GM12872 (cell line): ENCODE measurements around the gene CAMK2A.

ENCODE experiments used
- TF ChIP-seq, protein P1 (sequence below): IDR thresholded peaks from 3 replicates; pipeline ENCODE4 v1.5.1; 2011; ENCODE audit warnings: low read depth, mild to moderate bottlenecking, low read length, moderate library complexity; ENCODE audit not compliant: insufficient read depth

The CAMK2A gene

DNA sequence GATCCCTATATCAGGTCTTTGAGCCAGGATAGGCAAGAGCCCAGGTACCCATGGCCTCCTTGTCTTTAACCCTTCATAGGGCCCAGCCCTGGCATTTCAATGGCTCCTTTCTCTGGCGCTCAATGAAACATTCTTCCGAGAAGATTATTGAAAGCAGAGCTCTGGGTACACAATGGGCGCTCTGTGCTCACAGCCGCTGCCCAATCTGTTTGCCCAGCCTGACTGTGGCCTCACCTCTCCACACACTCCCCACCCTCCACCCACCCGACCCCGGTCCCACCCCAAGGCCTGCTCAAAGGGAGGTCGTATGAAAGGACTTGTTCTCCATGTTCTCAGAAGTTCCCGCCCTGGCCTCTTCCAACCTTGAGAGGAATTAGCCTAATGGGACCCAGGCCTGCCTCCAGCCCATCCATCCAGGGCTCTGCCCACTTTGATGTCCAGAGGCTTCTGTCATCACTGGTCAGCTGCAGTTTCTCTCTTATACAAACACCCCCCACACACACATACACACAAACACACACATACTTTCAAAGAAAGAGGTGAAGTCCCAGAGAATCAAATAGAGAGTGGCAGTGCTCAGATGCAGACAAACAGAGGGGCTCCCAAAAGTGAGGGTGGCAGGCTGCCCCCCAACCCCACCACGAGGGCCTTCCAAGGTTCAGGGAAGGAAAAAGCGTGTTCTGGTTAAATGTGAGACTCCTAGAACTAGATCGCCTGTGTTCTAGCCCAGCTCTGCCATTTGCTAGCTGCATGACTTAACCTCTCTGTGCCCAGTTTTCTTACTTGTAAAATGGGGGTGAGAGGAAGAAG, 18.2 kb upstream of the CAMK2A start:
- TF ChIP-seq, protein P1, sequence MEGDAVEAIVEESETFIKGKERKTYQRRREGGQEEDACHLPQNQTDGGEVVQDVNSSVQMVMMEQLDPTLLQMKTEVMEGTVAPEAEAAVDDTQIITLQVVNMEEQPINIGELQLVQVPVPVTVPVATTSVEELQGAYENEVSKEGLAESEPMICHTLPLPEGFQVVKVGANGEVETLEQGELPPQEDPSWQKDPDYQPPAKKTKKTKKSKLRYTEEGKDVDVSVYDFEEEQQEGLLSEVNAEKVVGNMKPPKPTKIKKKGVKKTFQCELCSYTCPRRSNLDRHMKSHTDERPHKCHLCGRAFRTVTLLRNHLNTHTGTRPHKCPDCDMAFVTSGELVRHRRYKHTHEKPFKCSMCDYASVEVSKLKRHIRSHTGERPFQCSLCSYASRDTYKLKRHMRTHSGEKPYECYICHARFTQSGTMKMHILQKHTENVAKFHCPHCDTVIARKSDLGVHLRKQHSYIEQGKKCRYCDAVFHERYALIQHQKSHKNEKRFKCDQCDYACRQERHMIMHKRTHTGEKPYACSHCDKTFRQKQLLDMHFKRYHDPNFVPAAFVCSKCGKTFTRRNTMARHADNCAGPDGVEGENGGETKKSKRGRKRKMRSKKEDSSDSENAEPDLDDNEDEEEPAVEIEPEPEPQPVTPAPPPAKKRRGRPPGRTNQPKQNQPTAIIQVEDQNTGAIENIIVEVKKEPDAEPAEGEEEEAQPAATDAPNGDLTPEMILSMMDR: no peak

DNA sequence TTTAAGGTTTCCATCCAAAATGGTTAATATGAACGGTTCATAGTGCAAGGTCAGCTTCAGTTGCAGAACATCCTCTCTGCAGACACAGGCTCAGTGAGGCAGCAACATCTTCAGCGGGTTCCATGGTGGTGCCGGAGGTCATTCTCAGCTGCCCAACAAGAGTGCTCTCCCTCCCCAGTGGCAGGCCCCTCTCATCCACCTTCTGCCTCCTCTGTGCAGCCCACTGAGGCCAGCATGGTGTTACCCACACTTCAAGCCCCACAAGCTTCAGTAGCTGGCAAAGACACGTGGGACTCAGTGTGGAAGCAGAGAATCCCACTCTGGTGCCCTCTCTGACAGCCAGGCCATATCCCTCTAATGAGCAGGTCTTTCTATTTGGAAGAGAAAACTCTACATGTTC, 17.2 kb upstream of the CAMK2A start:
- TF ChIP-seq, protein P1: no peak

DNA sequence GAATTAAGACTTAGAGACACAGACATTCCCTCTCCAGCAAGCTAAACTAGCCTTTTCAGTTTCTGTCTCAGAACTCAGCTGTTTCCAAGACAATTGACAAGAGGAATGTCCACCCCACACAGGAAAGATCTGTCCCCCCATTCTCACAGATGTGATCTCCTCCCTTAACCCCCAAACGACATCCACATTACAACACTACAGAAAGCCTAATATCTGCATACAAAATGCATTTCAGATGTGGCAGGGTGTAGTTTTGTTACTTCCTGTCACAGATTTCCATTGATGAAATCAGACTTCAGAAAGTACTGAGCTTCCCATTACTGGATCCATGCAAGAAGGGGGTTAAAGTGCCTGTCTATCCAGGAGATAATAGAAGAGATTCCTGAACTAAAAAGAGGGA, 16.0 kb upstream of the CAMK2A start:
- TF ChIP-seq, protein P1: no peak

DNA sequence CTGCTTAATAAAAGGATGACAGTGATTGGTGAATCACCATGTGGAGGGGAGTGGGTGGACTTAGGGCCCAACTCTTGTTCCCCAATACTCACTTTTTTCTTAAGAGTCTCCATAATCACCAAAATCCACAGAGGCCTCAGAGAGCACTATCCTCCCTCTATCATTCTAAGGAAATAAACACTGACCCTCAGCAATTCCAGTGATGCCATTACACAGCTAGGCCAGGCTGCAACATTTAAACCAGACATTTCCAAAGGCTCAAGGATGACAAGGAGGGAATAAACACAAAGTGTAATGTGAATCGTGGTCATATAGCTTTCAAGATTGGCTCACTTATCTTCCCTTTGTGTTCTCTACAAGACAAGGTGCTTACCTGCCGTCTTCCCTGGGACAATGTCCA, 15.5 kb upstream of the CAMK2A start:
- TF ChIP-seq, protein P1: no peak

DNA sequence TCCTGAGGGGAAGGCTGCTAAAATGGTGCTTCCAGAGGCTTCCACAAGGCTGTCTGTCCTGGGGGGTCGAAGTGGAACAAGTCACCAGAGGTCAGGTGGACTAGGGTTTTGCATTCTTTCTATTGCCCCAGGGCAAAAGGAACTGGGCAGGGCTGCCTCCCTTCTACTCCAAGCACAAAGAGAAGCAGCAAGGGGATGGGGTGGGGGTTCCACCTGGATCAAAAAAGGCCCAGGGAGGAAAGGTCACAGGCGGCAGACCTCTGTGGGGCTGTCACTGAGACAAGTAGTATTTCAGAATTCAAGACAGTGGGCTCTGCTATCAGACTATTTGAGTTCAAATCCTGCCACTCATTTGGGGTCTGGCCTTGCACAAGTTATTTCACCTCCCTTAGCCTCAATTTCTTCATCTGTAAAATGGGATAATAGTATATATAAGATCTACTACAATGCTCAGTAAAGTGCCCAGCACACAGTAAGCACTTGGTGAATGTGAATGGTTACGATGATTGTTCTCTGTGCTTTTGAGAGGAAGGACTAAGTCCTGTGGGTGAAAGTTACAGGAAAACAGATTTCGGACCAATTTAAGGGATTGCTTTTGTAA, 15.0 kb upstream of the CAMK2A start:
- TF ChIP-seq, protein P1: no peak

DNA sequence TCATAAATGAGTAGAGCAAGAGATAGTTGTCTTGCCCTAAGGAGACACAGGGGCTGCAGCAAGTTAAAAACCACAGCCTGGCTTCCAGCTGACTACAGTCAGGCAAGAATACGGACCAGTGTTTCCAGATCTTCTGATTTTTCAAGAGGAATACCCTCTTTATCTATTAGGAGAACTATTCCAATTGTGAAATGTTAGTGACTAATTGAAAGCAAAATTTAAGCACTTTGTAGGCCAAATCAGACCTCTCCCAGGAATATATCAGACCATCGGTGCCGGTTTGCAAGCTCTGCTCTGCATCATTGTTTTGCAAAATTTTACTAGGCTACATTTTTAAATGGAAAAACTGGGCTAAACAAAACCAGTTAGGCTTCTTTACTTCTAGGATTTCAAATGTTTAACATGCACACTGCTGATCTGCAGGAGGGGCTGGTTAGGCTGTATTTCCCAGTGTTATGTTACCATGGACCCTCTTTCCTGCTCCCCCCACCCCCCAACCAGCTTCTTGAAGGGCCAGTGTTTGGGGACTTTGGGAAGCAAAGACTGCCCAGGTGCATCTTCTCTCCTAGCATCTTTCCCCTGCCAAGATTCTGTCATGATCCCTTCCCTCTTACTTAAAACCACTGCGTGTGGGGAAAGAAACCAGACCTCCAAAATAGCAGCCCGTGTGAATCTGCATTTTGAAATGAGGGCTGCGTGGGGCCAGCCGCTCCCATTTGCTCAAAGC, 14.2 kb upstream of the CAMK2A start:
- TF ChIP-seq, protein P1: no peak

DNA sequence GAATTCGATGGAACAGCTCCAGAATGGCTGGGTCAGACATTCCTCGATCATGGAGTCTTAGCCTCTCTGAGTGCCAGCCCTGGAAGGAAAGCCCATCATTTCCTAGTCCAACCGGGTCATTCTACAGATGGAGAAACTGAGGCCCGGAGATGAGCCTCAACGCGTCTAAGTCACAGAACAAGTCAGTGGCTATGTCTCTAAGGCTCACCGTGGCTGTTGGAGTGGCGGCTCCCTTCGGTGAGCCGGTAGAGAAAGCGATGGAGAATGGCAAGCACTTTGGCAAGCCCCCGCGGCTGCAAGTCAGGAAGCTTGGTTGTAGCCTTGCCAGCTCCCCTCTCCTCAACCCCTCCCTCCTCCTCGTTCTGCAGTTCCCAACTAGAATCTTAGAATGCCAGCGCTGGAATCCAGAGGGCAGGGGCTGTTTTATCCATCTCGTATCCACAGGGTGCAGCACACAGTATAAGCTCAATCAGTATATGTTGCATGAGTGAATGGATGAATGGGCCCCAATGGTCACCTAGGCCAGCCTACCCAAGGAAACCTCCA, 13.6 kb upstream of the CAMK2A start:
- TF ChIP-seq, protein P1: no peak
